Measurements from ENCODE around the gene OGFOD2. TPM values are rescaled to one million over a fixed set of nuclear protein-coding genes. Genes with fewer than 3 reads are reported as not detected.

Gene OGFOD2
- total RNA-seq, 2 donors from 2014 or later = 6.6 to 9.6 TPM

- DNase-seq (ENCODE audit: low spot score) (peak; percentile 79), ATAC-seq (ENCODE audit: insufficient number of reproducible peaks, low FRiP score, low read depth) (peak; percentile 47)
- peak within 1 kb of the TSS in 1 of 2 donors; percentile 30 for H3K27ac ChIP-seq
- H3K27me3 ChIP-seq (replicated peaks; ENCODE audit: insufficient read depth) = no peaks in the 10 kb centered on the region
- no peak for TF ChIP-seq CTCF (IDR thresholded peaks at IDR 0.05)
- H3K9me3 ChIP-seq = no peaks in the 10 kb centered on the region
- no peaks in the 10 kb centered on the region for H3K36me3 ChIP-seq
- peak within 1 kb of the TSS; percentile 90 for H3K4me3 ChIP-seq
- H3K4me1 ChIP-seq (ENCODE audit: control insufficient read depth in 1 of 2, low read depth in 2 of 2) = peaks cover 21 to 28% of the 10 kb centered on the region in 2 donors
Observed at GRCh38 chr12:122965851-122966742, 8.9 kb upstream of the OGFOD2 start, which contains the start of gene ABCB9. TSS of gene ABCB9 (minus strand) at chr12:122966463. CDS start at chr12:122960235, 6,228 bp downstream.

- Histone ChIP-seq H3K27ac (no peak overlapping the region), H3K4me3 (peak overlapping the region; percentile 90), H3K9me3 (no peaks in the 10 kb centered on the region), H3K36me3 (no peaks in the 10 kb centered on the region), H3K4me1 (ENCODE audit: control insufficient read depth in 1 of 2, low read depth in 2 of 2) (peaks cover 21 to 28% of the 10 kb centered on the region in 2 donors), H3K27me3 (replicated peaks; ENCODE audit: insufficient read depth) (no peaks in the 10 kb centered on the region)
- DNase-seq (ENCODE audit: low spot score) (no peak), ATAC-seq (ENCODE audit: insufficient number of reproducible peaks, low FRiP score, low read depth) (no peak)
- TF ChIP-seq CTCF (IDR thresholded peaks at IDR 0.05) = no peak
Observed at GRCh38 chr12:122966743-122967550, 8.1 kb upstream of the OGFOD2 start.

DNA sequence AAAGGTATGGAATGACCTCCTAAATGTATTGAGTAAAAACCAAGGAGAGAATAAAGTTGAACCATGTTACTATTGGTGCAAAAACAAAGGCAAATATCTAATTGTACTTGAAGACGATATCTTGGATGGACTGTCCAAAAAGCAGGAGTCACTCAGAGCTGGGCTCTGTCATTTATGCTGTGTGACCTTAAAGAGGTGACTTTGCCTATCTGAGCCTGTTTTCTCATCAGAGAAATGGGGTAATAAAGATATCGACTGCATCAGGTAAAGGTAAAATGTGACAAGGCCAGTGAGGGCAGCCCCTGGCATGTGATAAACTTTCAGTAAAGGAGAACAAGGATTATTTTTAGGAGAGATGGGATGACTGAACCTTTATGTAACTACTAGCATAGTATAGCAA is 6.9 kb upstream of the OGFOD2 start:
- no peaks in the 10 kb centered on the region for H3K9me3 ChIP-seq
- peaks cover 21 to 28% of the 10 kb centered on the region in 2 donors for H3K4me1 ChIP-seq (ENCODE audit: control insufficient read depth in 1 of 2, low read depth in 2 of 2)
- DNase-seq (ENCODE audit: low spot score) (no peak), ATAC-seq (ENCODE audit: insufficient number of reproducible peaks, low FRiP score, low read depth) (no peak)
- no peaks in the 10 kb centered on the region for H3K36me3 ChIP-seq
- H3K27ac ChIP-seq = no peak overlapping the region
- no peak overlapping the region for H3K4me3 ChIP-seq
- H3K27me3 ChIP-seq (replicated peaks; ENCODE audit: insufficient read depth) = no peaks in the 10 kb centered on the region
- no peak for TF ChIP-seq CTCF (IDR thresholded peaks at IDR 0.05)

GRCh38 chr12:122969676-122970075 is 5.4 kb upstream of the OGFOD2 start:
- Histone ChIP-seq H3K36me3 (no peaks in the 10 kb centered on the region), H3K9me3 (no peaks in the 10 kb centered on the region), H3K27ac (no peak overlapping the region), H3K27me3 (replicated peaks; ENCODE audit: insufficient read depth) (no peaks in the 10 kb centered on the region), H3K4me1 (ENCODE audit: control insufficient read depth in 1 of 2, low read depth in 2 of 2) (peaks cover 18 to 22% of the 10 kb centered on the region in 2 donors), H3K4me3 (no peak overlapping the region)
- ATAC-seq (ENCODE audit: insufficient number of reproducible peaks, low FRiP score, low read depth) (no peak), DNase-seq (ENCODE audit: low spot score) (no peak)
- TF ChIP-seq CTCF (IDR thresholded peaks at IDR 0.05) = no peak

All from thoracic aorta (tissue), 2 donors.